GM21576 (cell line): ENCODE results near the gene CCL25.
"Not testable (repeated sequence)": the region's sequence is repeated elsewhere in the genome, so short reads cannot be mapped to it uniquely, and the experiment has no call there.

ENCODE experiments used
- ATAC-seq: cut with Tn5 transposase; IDR thresholded peaks from one replicate; pipeline ENCODE4 v1.9.1; 2021; ENCODE audit warnings: mild to moderate bottlenecking, moderate library complexity; ENCODE audit not compliant: unreplicated experiment

Gene CCL25

DNA sequence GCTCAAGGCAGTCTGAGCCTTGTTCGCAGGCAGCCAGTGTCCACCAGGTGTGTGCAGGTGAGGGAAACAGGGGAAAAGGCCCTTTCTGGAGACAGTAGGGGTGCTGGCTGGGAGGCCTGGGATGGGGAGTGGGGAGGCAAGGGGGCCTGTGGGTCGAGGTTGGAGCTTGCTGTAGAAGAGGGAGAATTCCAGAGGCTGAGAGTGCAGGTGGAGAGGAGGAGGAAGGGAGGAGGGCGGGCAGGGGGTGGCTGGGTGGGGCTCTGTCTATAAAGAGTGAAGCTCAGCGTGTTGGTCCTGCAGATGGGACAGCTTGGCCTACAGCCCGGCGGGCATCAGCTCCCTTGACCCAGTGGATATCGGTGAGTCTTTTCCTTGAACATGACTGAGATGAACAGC is at the start of gene CCL25:
CCL25 (plus strand) TSS at position 297 of the 396 bp plus-strand sequence. CDS start 290 bp downstream, outside the sequence.
- ATAC-seq: no peak

DNA sequence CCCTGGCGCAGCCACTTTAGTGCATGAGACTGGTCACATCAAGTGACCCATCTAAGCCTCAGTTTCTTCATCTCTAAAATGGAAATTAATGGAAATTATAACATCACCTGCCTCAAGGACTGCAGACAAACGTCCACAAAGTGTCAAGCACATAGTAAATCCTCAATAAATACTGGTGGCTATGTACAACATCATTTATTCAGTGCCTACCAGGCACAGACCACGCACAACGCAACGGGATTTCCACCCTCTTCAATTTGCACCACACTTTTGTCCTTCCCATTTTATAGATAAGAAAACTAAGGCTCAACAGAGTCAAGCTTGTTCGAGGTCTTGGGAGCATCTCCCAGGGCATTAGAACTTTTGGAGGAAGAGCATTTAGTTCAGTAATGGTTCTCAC is 48.6 kb upstream of the CCL25 start:
- no peak for ATAC-seq

- ATAC-seq: peak; percentile 11
These were observed 47.6 kb upstream of the CCL25 start for GRCh38 chr19:8004723-8005513.

DNA sequence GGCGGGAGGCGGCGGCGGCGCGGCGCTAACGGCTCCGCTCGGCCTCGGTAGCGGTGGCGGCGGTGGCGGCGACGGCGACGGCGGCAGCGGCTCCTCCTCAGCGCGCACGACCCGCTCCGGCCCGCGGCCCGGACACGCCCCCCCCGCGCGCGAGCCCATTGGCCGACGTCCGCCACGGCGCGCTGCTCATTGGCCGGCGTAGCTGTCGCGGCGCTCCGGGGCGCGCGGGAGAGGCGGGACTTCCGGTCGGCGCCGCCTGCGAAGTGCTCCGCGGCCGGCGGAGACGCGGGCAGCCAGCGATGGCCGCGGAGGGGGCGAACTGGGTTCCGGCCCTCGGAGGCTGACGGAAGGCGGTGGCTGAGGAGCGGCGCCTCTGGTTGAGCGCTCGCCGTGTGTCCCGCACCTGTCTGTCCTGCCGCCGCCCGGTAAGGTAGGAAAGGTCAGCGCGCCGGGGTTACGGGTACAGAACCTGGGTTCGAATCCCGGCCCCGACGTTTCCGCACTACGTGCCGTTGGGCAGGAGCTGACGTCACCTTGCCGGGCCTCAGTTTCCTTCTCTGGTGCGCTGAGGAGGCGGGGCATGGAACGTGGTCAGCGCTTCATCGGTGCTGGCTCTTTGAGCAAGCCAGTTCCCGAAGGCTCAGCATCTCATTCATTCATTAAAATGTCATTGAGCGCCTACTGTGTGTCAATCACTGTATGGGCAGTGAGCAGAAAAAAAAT is 46.9 kb upstream of the CCL25 start, which contains the start of gene ELAVL1:
ELAVL1 (minus strand) TSS at position 108 of the 723 bp plus-strand sequence. CDS start 13,826 bp downstream, outside the sequence.
- peak; percentile 69 for ATAC-seq

DNA sequence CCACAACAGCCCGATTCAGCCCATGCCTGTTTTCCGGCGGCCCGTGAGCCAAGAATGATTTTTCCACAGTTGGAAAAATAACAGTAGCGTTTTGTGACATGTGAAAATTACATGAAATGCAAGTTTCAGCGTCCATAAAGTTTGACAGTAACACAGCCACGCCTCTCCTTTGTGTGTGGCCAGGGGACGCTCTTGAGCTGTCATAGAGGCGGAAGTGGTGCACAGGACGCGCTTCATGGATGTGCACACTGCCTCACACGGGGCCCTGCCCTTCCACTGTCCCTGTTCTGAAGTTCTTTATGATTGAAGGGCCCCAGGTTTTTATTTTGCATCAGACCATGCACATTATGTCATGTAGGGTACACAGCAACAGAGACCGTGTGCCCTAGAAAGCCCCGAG is 34.8 kb upstream of the CCL25 start:
- ATAC-seq: no peak

DNA sequence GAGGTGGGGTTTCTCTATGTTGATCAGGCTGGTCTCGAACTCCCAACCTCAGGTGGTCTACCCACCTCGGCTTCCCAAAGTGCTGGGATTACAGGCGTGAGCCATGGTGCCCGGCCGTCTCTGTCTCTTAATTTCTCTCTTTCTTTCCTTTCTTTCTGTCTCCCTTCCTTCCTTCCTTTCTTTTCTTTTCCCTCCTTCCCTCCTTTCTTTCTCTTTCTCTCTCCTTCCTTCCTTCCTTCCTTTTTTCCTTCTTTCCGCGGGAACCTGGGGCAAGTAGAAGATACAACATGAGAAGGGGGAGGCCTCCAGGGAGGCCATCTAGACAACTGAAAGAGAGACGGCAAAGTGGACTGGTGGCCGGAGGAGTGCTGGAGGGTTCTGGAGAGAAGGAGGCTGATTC is 31.9 kb upstream of the CCL25 start:
- ATAC-seq: no peak

- ATAC-seq: no peak
These were observed 31.2 kb upstream of the CCL25 start for GRCh38 chr19:8021374-8021773.

DNA sequence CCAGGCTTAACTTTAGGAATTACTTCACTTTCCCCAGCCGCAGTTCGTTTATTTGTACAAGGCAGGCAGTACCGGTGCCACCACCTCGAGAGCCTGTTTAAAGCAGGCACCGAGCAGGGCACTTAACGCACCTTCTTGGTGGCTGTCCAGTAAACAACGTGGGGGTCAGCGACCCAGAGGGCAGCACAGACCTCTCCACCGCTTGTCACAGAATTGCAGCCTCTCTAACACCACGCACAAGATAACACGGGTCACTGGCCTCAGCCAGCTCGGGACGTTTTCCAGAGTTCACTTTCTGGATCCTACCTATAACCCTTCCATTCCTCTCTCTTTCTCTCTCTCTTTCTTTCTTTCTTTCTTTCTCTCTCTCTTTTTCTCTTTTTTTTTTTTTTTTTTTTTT is 30.3 kb upstream of the CCL25 start:
- ATAC-seq: no peak

DNA sequence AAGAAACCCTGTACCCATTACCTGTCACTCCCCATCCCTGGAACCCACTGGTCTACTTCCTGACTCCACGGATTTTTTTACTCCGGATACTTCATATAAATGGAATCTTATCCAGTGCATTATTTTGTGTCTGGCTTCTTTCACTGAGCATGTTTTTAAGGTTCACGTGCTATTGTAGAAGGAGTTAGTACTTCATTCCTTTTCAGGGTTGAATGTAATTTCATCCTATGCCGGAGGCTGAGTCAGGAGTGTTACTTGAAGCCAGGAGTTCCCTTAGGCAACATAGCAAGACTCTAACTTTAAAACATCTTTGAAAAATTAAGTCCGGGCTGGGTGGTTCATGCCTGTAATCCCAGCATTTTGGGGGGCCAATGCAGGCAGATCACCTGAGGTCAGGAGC is 29.2 kb upstream of the CCL25 start:
- no peak for ATAC-seq

- not testable (repeated sequence) for ATAC-seq
These were observed 28.3 kb upstream of the CCL25 start for GRCh38 chr19:8024256-8024655.

- ATAC-seq: no peak
These were observed 27.2 kb upstream of the CCL25 start for GRCh38 chr19:8025316-8025715.

DNA sequence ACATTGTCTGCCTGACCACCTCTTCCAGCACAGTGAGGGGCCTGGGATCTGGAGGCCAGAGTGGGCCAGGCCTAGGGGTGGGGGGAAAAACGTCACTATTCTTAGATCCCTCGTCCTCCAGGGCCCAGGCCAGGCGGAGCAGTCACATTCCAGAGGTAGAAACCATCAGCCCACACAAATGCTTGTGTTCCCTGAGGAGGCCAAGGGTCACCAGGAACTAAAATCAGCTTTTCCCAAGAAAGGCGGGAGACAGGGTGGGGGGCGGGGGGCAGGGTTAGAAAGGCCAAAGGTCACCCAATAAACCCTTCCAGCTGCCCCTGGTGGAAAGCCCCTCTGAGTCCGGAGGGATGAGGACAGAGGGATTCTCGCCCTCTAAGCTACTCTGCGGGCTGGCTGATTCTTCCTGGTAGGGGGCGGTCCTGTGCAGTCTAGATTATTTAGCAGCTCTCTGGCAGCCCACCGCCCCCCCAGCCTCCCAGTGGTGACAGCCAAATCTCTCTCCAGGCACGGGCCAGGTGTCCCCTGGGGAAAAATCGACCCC is 23.5 kb upstream of the CCL25 start:
- no peak for ATAC-seq

DNA sequence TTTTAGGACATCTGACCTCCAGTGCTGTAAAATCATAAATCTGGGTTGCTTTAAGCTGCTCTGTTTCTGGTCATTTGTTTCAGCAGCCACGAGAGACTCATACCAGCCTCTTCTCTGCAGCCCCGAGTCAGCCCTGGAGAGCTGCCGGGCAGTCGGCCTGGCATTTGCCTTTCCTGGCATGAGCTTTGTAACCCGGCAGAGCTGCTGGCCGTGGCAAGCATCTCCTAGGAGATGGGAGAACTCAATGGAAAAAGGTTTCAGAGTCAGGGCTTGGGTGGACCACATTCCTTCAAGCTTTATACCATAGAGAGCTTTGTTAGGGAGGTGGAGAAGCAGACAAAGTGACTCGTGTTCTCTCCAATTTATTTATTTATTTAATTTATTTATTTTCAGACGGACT is 21.6 kb upstream of the CCL25 start:
- ATAC-seq: no peak

GRCh38 chr19:8033287-8034177 is 19.0 kb upstream of the CCL25 start:
- not testable (repeated sequence) for ATAC-seq

DNA sequence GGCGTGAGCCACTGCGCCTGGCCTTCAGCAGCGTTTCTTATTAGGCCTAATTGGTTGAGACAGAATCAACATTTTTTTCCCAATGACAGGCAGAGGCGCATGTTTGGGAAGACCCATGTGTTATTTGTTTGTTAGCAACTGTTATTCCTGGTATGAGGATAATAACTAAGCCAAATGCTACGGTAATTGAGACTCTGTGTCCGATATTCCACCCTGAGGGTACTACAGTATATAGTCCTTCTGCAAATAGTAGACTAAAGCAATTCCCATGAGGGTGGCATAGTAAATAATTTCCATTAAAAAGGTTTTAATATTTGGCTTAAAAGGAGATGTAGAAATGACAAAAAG is 18.4 kb upstream of the CCL25 start:
- ATAC-seq: no peak

- ATAC-seq: no peak
These were observed 16.0 kb upstream of the CCL25 start for GRCh38 chr19:8036434-8037099.

- ATAC-seq: no peak
These were observed 13.7 kb upstream of the CCL25 start for GRCh38 chr19:8038815-8039214.

DNA sequence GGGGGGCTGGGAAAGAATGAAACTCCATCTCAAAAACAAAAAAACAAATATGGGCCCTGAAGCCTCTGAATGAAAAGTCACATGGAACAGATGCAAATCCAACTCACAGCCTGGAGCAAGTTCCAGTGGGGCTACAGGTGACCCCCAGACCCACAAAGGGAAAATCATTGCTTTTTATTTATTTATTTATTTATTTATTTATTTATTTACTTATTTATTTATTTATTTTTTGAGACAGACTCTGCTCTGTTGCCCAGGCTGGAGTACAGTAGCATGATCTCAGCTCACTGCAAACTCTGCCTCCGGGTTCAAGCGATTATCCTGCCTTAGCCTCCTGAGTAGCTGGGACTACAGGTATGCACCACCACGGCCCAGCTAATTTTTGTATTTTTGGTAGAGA is 13.3 kb upstream of the CCL25 start:
- no peak for ATAC-seq

GRCh38 chr19:8041531-8041931 is 11.0 kb upstream of the CCL25 start:
- ATAC-seq: no peak

- ATAC-seq: no peak
These were observed 9.7 kb upstream of the CCL25 start for GRCh38 chr19:8042900-8043299.
